Epithelial cell of prostate (primary cell): ENCODE measurements around the gene RPS5.

Experiments
- DNase-seq: peaks from one replicate; pipeline ENCODE4 v3.0.0-alpha.2; 2011; ENCODE audit warnings: low read depth, low spot score
- H3K27ac ChIP-seq: fragments of 450-650 bp; 2 replicates; pipeline ENCODE4 v1.5.1; 2017; ENCODE audit warnings: mild to moderate bottlenecking

RPS5 gene

DNA sequence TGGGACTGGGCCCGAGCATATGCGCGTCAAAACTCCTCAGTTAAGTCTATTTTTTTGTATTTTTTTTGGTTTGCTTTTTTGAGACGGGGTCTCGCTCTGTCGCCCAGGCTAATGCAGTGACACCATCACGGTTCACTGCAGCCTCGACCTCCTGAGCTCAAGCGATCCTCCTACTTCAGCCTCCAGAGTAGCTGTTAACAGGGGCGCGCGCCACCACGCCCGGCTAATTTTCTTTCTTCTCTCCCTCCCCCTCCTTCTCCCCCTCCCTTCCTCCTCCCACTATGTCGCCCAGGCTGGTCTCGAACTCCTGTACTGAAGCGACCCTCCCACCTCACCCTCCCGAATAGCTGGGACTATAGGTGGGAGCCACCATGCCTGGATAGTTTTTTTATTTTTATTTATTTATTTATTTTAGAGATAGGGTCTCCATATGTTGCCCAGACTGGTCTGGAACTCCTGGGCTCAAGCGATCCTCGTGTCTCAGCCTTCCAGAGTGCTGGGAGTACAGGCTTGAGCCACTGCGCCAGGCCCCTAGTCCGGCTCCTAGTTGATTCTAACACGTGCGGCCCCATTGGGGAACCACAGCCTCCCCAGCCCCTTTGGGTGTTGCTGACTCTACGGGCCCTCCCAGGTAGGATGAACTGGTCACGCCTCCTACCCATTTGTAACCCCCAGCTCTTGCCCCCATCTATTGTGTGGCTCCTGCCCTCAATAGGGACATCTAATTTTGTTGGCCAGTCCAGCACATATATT is 5.4 kb upstream of the RPS5 start:
- peak overlapping the region; percentile 71 for H3K27ac ChIP-seq
- no peak for DNase-seq

DNA sequence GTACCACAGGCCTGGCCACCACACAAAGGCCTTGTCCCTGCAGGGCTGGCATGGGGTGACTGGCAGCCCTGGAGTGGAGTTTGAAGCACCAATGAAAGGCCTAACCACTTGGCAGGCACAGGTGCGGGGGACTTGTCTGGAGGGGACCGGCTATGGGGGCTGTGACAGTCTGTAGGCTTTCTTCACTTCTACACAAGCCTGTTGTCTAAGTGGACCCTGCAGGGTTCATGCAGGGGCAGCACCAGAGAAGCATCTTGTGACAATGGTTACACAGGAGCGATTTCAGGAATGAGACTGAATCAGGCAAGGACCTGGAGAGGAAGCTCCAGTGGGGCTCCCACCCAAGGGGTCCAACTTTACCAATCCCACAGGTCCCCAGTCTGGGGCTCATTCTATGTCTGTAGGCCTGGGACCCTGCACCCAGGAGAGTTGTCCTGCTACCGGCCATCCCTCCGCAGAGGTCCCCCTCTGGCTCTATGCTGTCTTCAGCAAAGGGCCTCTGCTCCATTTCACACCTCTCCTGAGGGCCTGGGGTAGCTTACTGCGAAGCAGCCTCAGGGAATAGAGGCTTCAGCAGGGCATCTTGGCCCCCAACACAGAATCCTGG is 4.0 kb upstream of the RPS5 start:
- DNase-seq: no peak
- H3K27ac ChIP-seq: no peak overlapping the region

DNA sequence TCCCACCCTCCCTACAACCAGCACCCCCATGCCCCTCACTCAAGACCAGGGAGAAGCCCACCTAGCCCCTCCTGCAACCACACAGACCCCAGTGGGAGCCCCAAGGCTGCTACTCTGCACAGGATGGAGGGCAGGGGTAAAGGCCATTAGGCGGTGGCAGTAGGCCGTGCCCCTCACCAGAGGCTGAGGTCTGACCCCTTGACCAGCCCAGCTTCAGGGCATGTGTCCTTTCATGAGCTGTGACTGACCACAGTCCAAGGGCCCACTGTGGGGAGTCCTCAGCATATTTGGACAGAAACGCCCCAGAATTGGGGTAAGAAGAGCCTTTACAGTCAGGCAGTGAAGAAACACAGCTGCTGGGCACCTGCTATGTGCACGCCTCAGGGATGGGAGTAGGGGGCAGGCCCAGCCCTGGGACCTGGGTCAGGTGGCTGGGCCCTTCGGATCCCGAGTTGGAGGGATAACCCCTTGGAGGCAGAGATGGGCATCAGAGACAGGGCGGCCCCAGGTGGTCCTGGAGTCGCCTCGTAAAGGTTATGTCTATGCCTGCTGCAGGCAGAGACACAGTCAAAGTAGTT is 1.7 kb upstream of the RPS5 start:
- peak overlapping the region; percentile 97 for H3K27ac ChIP-seq
- no peak for DNase-seq

DNA sequence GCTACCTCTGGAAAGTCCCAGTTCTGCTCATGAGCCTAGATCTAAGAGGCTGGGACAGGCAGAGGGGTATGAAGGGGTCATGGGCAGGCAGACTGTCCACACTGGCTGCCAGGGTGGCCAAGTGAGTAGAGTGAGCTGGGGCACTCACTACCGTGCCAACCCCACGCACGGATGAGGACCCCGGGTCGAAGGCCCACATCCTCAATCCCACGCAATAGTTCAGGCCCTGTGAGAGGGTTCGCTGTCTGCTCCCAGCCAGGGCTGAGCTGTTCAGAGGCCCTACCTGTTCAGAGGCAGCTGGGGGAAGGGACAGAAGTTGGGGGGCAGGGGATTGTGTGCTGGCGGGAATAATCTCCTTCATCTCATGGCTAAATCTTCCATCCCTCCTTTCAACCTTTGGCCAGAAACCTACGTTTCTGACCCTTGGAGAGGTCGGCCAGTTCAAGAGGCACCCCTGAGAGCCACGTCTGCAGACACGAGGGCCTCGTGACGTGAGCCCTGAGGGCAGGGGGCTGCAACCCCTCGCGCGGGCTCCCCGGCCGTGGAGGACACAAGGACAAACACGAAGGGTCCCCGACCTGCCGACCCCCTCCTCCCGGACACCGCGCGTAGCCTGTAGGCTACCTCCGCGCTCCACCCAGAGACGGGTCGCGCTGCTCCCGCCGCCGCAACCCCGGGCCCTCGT is 1.0 kb upstream of the RPS5 start:
- no peak for DNase-seq
- peak overlapping the region; percentile 97 for H3K27ac ChIP-seq

DNA sequence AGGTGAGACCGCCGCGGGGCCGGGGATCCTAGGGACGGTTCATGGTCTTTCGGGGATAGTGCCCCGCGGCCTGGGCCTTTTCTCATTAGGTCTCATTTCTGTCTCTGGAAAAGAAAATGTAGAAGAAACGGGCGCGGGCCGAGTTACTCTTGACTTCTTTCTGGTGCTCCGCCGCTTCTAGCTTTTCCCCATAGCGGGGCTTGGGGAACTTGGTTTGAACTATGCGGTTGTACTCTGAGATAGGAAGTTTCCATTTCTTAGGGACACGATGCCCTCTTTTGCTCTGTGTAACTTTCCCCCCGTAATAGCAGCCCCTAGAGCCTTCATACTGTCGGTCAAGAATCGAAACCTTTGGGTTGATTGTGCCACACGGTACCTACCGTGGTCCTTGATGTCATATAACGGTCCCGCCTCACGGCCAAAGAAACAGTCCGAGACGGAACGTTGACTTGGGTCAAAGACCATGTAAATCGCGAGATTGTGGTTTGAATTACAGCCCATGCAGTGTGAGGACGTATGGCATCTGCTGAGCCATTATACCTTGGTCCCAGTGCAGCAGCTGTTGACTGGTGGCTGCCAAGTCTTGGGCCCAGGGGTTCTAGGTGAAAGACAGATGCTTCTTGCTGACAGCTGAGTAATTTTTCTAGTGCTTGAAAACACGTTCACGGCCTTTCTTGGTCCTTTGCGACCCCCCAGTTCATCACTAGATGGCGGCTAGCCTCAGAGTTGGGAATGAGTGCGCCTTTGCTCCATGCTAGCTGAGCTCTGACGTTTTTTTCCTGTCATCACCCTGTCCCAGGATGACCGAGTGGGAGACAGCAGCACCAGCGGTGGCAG is 487 bp downstream of the RPS5 start:
- peak overlapping the region; percentile 97 for H3K27ac ChIP-seq
- no peak for DNase-seq

DNA sequence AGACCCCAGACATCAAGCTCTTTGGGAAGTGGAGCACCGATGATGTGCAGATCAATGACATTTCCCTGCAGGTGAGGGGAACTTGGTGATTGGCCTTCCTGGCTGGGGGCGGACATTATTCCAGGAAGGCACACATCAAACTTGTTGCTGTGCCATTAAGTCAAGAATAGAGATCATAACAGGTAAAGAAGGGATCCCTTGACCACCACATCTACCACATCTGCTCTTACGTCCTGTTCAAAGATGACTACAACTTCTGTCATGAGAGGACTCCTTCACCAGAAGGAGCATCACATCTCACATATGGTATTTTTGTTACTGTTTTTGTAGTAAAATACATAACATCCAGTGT is 1.1 kb downstream of the RPS5 start:
- no peak for DNase-seq
- peak overlapping the region; percentile 97 for H3K27ac ChIP-seq

DNA sequence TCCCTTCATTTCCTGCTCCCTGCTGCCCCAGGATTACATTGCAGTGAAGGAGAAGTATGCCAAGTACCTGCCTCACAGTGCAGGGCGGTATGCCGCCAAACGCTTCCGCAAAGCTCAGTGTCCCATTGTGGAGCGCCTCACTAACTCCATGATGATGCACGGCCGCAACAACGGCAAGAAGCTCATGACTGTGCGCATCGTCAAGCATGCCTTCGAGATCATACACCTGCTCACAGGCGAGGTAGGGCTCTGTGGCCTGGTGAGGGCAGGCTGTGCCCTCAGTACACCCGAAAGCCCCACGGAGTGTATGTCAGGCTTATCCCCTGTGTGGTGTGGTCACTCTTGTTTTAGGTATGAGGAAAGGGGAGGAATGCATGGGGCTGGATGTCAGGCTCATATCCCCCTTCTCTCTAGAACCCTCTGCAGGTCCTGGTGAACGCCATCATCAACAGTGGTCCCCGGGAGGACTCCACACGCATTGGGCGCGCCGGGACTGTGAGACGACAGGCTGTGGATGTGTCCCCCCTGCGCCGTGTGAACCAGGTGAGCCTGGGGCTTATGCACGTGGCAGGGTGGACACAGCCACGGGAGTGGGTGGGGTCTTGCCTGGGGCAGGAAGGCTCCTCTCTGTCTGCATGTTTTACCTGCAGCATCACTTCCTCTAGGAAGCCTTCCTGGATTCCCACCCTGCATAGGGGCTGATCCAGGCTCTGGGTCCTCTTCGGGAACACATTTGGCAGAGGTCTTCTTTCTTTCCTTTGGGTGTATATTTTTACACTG is 6.1 kb downstream of the RPS5 start:
- H3K27ac ChIP-seq: peak overlapping the region; percentile 86
- no peak for DNase-seq

DNA sequence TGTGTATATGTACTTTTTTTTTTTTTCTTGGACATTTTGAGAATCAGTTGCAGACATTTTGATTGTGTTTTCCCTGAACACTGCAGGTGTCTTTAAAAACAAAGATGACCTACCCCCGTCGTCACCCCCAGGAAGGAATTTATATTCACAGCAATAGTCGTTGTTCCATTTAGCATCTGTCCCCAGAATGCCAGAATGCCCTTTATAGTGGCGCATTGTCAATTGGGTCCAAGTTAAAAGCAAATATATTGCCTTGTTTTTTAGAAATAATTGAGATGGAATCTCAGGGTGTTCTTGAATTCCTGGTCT is 6.6 kb downstream of the RPS5 start:
- no peak for DNase-seq
- H3K27ac ChIP-seq: peak overlapping the region; percentile 86

DNA sequence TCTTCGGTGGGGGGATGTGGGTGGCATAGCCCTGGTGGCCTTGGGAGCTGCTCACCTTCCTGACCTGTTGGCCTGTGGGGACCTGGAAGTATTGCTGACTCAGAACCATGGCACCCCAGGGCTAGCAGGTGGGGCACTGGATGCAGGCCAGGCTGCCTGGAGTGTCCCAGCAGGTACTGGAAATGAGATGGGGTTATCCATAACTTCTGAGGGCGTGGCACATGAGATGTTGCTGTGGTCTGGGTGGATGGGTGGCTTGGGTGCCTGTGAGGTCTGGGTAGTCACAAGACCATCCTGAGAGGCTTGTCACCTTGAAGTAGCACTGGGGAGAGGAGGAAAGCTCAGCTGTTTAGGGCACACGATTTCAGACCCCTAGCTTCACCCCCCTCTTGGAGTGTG is 7.8 kb downstream of the RPS5 start:
- H3K27ac ChIP-seq: peak overlapping the region; percentile 86
- DNase-seq: no peak

DNA sequence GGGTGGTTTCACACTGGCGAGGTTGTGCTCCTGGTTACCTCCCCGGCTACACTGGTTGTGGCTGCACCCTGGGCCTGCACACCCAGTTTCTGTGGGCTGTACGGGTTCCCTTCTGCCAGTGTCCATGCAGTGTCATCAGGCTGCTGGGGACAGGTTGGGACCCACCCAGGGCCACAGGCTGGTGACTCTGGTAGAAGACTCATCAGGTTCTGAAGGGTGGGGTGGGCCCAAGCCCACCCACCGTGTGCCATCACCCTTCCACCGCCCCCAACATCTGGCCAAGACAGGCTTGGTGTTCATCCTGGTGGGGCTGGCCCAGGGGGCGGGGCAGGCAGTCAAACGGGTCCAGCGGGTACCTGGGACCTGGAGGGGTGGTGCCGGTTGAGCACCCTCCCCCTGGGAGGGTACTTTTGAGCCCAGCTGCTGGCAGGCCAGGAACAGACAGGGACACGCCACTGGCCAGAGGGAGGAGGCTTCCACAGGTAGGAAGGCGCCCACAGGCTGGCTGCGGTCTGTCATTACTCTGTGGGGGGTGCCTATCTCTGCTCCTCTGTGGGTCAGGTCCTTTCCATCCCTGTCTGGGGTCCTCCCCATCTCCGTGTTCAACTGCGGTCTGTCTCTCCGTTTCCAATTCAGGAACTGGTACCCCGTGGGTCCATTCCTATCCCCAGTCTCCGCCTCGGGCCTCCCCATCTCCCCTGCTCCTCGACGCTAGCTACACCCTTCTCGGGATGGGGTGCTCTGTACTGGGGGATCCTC is 8.3 kb downstream of the RPS5 start, which contains the start of gene RNF225:
Gene RNF225 (plus strand): TSS at position 437 of the 759 bp plus-strand sequence. CDS start 434 bp downstream, outside the sequence.
- DNase-seq: peak; percentile 53
- peak within 1 kb of the TSS; percentile 86 for H3K27ac ChIP-seq

DNA sequence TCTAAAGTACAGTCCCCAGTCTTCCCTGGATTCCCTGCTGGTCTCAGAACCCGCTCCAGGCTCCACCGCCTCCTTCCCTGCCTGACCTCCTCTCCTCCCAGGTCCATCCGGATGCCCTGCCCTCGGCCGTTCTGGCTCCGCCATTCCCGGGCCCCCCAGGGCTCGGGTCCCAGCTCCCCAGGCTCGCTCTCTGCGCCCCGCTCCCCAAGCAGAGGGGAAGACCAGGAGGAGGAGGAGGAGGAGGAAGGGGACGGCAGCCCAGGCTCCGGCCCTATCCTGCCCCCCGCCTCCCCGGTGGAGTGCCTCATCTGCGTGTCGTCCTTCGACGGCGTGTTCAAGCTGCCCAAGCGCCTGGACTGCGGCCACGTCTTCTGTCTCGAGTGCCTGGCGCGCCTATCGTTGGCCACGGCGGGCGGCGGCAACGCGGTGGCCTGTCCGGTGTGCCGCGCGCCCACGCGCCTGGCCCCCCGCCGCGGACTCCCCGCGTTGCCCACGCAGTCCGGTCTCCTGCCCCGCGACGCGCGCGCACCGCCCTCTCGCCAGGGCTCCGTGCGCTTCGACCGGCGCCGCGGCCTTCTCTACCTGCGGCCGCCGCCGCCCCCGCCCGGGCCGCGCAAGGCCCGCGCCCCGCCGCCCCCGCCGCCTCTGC is 9.0 kb downstream of the RPS5 start:
- DNase-seq: no peak
- peak overlapping the region; percentile 86 for H3K27ac ChIP-seq

DNA sequence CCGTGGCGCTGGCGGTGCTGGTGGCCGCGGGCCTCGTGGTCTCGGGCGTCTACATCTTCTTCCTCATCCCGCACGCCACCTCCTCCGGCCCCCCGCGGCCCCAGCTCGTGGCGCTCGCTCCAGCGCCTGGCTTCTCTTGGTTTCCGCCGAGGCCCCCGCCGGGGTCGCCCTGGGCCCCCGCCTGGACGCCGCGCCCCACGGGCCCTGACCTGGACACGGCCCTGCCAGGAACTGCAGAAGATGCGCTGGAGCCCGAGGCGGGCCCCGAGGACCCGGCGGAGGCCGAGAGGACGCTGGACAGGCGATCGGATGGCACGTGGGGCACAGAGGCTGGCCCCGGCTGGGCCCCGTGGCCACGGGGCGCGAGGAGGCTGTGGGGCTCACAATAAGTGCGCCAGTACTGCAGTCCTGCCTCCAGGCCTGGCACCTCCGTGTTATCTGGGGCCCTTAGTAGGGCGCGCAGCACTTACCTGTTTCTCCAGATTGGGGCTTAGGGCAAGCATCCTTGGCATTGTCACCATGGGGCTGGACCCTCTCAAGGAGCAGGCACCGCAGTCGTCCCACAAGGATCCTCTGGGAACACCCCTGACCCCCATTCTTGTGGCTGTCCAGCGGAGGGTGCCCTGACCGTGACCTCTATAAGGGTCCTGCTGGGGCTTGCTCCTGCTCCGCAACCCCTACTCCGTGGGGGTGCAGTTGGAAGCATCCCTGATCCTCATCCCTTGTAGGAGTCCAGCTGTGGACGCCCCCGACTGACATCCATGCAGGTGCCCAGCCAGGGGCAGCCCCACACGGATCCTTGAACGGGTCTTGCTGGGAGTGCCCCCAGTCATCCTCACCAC is 9.8 kb downstream of the RPS5 start:
- DNase-seq: no peak
- H3K27ac ChIP-seq: no peak overlapping the region

DNA sequence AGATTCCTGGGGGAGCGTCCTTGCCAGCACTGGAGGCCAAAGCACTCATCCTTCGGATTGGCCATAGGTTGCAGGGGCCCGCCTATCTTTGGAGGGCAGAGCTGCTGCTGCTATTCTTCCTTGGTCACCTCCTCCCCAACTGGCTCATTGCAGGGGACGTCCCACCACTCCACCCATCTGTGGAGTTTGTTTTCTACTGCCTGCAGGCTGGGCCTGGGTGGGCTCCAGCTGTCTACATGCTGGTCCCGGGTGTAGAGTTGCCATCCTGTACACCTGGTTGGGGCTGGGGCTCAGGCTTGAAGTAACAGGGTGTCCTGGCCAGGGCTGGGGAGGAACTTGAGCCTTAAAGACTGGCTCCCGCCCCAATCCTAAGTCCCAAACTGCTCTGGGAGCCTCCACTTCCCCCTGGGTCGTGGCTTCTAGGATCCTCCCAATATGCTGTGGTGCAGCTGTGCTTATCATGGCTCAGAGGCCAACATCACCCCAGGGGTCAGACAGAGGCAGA is 10.5 kb downstream of the RPS5 start:
- no peak for DNase-seq
- no peak overlapping the region for H3K27ac ChIP-seq

DNA sequence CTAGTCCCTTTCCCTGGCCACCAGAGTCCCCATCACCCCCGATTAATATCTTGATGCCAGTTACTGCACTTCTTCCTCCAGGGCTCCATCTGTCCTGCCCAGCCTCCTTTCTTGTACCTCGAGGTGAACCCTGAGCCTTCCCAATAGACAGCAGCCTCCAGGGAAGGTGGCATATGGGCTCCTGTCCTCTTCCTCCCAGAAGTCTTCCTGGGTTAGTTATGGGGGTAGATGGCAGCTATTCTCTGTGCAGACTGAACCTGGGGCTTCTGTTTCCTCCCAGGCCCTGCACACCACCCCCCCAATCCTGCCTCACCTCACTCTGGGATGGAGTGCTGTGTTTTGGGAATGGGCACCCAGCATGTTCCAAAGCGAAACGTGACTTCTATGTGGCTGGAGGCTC is 11.0 kb downstream of the RPS5 start:
- no peak overlapping the region for H3K27ac ChIP-seq
- DNase-seq: no peak

DNA sequence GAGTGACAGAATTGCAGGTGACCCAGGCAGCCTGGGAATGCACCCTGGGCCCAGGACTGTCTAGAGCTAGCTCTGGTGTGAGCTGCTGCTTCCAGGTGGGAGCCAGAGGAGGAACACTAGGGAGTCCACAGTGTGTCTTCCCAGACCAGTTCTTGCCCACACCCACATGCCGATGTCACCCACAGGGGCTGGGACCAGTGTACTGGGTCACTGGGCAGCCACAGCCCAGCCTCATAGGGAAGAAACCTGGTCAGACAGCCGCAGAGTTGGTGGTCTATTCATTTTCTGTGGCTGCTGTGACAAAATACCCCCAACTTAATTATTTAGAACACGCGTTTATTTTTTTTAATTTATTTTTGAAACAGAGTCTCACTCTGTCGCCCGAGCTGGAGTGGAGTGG is 11.5 kb downstream of the RPS5 start:
- DNase-seq: no peak
- no peak overlapping the region for H3K27ac ChIP-seq

DNA sequence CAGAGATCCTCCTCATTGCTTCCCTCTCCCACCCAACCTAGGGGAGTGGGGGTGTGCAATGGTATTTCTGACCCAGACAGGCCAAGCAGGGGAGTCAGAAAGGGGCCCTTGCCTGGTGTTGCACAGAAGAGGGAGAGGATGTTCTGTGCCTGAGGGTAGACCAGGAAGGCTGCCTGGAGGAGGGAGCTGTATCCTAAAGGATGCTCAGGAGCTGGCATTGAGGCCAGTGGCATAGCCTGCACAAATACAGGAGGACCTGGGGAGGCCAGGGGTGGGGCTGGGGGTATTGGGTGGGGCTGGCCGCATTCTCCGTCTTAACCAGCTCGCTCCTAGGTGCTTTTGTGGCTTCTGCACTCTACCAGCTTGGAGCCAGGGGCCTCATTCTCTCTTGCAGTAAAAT is 12.8 kb downstream of the RPS5 start:
- DNase-seq: no peak
- H3K27ac ChIP-seq: no peak overlapping the region

DNA sequence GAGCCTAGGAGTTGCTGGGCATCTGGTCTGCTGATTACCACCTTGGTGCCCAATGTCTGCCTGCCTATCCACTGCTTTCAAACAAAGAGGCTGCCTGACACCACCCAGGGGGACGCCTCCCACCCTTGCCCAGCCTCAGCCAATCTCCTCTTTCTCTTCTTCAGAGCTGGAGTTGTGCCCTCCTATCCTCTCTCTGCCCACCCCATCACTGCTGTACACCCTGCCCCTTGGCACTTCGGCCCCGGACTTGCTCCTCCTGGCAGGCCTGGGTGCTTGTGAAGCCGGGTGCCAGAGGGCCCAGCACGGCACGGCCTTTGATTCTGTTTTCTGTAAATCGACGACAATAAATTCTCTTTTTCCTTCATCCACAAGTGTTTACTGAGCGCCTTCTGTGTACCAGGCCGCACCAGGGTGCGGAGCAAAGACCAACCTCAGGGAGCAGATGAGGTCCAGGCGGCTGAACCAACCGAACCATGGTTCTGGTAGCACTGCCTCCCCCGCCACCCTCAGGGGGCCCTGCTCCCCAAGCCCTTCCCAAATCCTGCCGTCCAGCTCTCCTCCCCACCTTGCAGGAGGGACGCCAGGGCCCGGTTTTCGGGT is 13.3 kb downstream of the RPS5 start:
- DNase-seq: no peak
- no peak overlapping the region for H3K27ac ChIP-seq
